GM10266 (cell line): ENCODE measurements around the gene MFSD1.

Source experiments
- DNase-seq: peaks from one replicate; pipeline ENCODE4 v3.0.0; 2012; ENCODE audit errors: extremely low spot score
- TF ChIP-seq, protein P1 (sequence below): IDR thresholded peaks from 2 replicates; pipeline ENCODE4 v1.5.1; 2012; ENCODE audit warnings: mild to moderate bottlenecking, low read depth; ENCODE audit not compliant: control insufficient read depth, insufficient read depth; ENCODE audit errors: missing control alignments

MFSD1 gene

DNA sequence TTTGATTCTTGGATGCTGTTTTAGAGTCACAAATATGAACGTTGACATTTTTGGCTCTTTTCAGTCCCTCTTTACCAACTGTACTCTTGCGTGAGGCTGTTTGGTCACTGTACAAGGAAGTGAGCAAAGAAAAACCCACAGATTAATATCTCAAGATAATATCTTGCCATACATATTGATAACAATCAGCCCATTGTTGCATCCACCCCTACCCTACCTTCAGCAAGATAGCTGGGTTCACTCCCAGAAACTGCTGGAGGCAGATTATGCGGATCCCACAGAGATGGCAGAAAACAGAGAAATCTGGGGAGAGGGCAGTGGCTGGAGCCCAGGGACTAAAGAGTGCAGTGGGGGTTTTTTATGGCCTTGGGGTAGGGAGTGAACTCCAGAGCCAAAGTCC is 29.9 kb upstream of the MFSD1 start:
- no peak for DNase-seq
- TF ChIP-seq, protein P1, sequence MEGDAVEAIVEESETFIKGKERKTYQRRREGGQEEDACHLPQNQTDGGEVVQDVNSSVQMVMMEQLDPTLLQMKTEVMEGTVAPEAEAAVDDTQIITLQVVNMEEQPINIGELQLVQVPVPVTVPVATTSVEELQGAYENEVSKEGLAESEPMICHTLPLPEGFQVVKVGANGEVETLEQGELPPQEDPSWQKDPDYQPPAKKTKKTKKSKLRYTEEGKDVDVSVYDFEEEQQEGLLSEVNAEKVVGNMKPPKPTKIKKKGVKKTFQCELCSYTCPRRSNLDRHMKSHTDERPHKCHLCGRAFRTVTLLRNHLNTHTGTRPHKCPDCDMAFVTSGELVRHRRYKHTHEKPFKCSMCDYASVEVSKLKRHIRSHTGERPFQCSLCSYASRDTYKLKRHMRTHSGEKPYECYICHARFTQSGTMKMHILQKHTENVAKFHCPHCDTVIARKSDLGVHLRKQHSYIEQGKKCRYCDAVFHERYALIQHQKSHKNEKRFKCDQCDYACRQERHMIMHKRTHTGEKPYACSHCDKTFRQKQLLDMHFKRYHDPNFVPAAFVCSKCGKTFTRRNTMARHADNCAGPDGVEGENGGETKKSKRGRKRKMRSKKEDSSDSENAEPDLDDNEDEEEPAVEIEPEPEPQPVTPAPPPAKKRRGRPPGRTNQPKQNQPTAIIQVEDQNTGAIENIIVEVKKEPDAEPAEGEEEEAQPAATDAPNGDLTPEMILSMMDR, result no peak

GRCh38 chr3:158773166-158773565 is 28.7 kb upstream of the MFSD1 start:
- TF ChIP-seq, protein P1, result no peak
- DNase-seq, result no peak

- DNase-seq, result no peak
- TF ChIP-seq, protein P1, result no peak
These were observed 27.7 kb upstream of the MFSD1 start for GRCh38 chr3:158773845-158774830.

GRCh38 chr3:158774965-158775364 is 26.9 kb upstream of the MFSD1 start:
- TF ChIP-seq, protein P1, result no peak
- DNase-seq, result no peak

DNA sequence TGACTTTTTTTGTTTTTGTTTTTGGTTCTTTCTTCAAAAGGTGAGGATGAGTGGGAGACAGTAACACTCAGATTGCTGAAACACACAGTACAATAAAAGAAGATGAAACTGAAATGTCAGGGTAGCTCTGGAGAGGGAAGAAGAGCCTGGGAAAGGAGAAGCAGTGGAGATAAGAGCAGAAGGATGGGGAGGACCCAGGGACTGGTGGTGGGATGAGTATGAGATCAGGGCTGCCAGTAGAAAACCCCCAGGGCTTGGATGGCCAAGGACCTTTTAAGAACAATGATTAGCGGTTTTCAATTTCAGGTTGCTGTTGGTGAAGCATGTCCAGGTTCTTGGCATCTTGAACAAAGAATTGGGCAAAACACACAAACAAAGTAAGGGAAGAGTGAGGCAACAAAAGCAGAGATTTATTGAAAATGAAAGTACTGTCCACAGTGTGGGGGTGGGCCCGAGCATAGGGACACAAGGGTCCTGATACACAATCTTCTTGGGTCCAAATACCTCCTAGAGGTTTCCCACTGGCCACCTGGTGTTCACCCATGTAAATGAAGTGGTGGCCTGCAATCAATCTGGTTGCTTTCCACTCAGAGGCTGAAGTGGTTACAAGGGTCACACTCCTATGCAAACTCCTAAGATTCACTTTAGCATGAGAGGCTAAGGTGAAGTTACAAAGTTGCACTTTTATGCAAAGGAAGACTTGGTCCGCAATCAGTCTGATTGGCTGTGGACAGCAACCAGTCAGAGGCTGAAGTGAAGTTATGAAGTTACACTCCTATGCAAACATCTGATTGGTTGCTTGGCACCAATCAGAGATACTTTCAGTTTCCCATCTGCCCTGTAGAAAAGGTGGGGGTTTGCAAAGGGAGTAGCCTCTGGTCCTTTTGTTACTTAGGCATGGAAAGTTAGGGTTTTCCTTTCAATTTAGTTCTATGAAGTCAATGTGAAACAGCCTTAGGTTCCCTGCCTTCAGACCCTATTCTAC is 26.1 kb upstream of the MFSD1 start:
- TF ChIP-seq, protein P1, result no peak
- no peak for DNase-seq

DNA sequence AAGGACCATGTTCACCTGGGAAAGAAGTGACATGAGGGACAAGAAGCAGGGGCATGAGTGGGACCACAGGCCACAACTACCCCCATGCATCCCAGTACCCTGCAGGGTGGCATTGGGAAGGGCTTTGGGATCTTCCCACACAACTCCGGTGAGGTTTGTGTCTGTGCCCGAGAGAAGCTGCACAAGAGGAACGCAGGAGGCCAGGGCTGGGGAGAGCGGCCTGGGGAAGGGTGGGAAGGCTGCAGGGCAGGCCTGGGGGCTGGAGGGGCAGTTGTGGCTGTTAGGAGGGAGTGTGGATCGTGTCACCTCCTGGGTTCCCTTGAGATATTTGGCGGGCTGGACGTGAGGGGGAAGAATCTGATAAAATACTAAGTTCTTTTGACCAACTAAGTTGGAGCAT is 25.3 kb upstream of the MFSD1 start:
- DNase-seq, result no peak
- TF ChIP-seq, protein P1, result no peak
